Calu3 (cell line): ENCODE data around the gene MTCH1. TPM values are rescaled to one million over a fixed set of nuclear protein-coding genes. Genes with fewer than 3 reads are reported as not detected.
A peak's percentile ranks its signal among the peaks of the same experiment; 100 is the strongest.

Experiments used
- BruUV-seq: library from RNA; stranded (reverse); fragments of 400-500 nt; replicated peaks from 2 replicates; lab custom pipeline; 2021; lab: Mats Ljungman, UMichigan
- CTCF ChIA-PET: fragments of 300-600 bp; sonication (Branson Sonifier 250); formaldehyde crosslinking; loops from one replicate; lab custom pipeline; 2022; ENCODE audit warnings: antibody characterized with exemption; lab: Charles Lee
- DNase-seq: peaks from one replicate; pipeline ENCODE4 v3.0.0; 2022
- H3K27ac Mint-ChIP-seq: one replicate; pipeline ENCODE4 v1.8.0; 2022; ENCODE audit warnings: mixed read lengths; ENCODE audit not compliant: unreplicated experiment
- H3K27me3 Mint-ChIP-seq: one replicate; pipeline ENCODE4 v1.8.0; 2022; ENCODE audit warnings: mixed read lengths; ENCODE audit not compliant: unreplicated experiment
- H3K36me3 Mint-ChIP-seq: one replicate; pipeline ENCODE4 v1.8.0; 2022; ENCODE audit warnings: mild to moderate bottlenecking, moderate library complexity, mixed read lengths; ENCODE audit not compliant: insufficient read depth, unreplicated experiment
- H3K4me1 Mint-ChIP-seq: one replicate; pipeline ENCODE4 v1.8.0; 2022; ENCODE audit warnings: mild to moderate bottlenecking, low read depth, mixed read lengths; ENCODE audit not compliant: unreplicated experiment
- H3K4me3 Mint-ChIP-seq: one replicate; pipeline ENCODE4 v1.8.0; 2022; ENCODE audit warnings: mild to moderate bottlenecking, low read depth, moderate library complexity, mixed read lengths; ENCODE audit not compliant: unreplicated experiment
- H3K9me3 Mint-ChIP-seq: one replicate; pipeline ENCODE4 v1.8.0; 2022; ENCODE audit warnings: low read depth, mixed read lengths; ENCODE audit not compliant: unreplicated experiment
- CTCF ChIP-seq: fragments of 200-600 bp; IDR thresholded peaks from one replicate; pipeline ENCODE4 v1.8.0; 2022; ENCODE audit warnings: antibody characterized with exemption; ENCODE audit not compliant: unreplicated experiment
- intact Hi-C: fragments of 100-400 bp; cut with micrococcal nuclease; formaldehyde crosslinking; loops from one replicate; pipeline ENCODE4 v1.10.0; 2022; ENCODE audit not compliant: unreplicated experiment
- total RNA-seq: library from RNA; stranded (reverse); gene quantifications from 2 replicates; pipeline ENCODE4 v1.2.3, GENCODE V29; 2022

MTCH1 gene
- total RNA-seq, 1 experiment from 2014 or later: 288 TPM

GRCh38 chr6:36980129-36980528, 5.9 kb downstream of the MTCH1 start:
- intact Hi-C loops: loop anchor here (10.0 kb wide), 1 partner anchor 65 kb away; no protein-coding TSS in a partner anchor
- H3K9me3 Mint-ChIP-seq: no peaks in the 10 kb centered on the region
- no peak for DNase-seq
- peaks cover 16% of the 10 kb centered on the region for H3K36me3 Mint-ChIP-seq
- peak overlapping the region; percentile 17 for H3K4me3 Mint-ChIP-seq
- BruUV-seq: no TSS peak
- H3K27me3 Mint-ChIP-seq: no peaks in the 10 kb centered on the region
- peak overlapping the region; percentile 5 for H3K27ac Mint-ChIP-seq
- TF ChIP-seq CTCF: no peak
- CTCF ChIA-PET: interaction anchor here (1.0 kb wide), 1 partner anchor 66 kb away, joined by 3 read pairs; no protein-coding TSS in a partner anchor
- H3K4me1 Mint-ChIP-seq: peaks cover 28% of the 10 kb centered on the region

GRCh38 chr6:36979347-36979742, 6.7 kb downstream of the MTCH1 start:
- intact Hi-C loops: no loop called here
- peaks cover 28% of the 10 kb centered on the region for H3K4me1 Mint-ChIP-seq
- TF ChIP-seq CTCF: no peak
- H3K27ac Mint-ChIP-seq: no peak overlapping the region
- H3K27me3 Mint-ChIP-seq: no peaks in the 10 kb centered on the region
- no peak overlapping the region for H3K4me3 Mint-ChIP-seq
- no peaks in the 10 kb centered on the region for H3K9me3 Mint-ChIP-seq
- peaks cover 20% of the 10 kb centered on the region for H3K36me3 Mint-ChIP-seq
- DNase-seq: no peak
- CTCF ChIA-PET: interaction anchor here (0.7 kb wide), 2 partner anchors 93 to 298 kb away, joined by 5 to 7 read pairs; partner anchors contain the start of gene C6orf89
- BruUV-seq: no TSS peak

- Mint-ChIP-seq H3K27me3 (no peaks in the 10 kb centered on the region), H3K36me3 (peaks cover 20% of the 10 kb centered on the region), H3K27ac (no peak overlapping the region), H3K9me3 (no peaks in the 10 kb centered on the region), H3K4me3 (no peak overlapping the region), H3K4me1 (peaks cover 28% of the 10 kb centered on the region)
- CTCF ChIA-PET: interaction anchor here (0.7 kb wide), 2 partner anchors 93 to 299 kb away, joined by 5 to 7 read pairs; partner anchors contain the start of gene C6orf89
- no peak for DNase-seq
- intact Hi-C loops: no loop called here
- no TSS peak for BruUV-seq
- TF ChIP-seq CTCF: no peak
These were observed 7.3 kb downstream of the MTCH1 start for GRCh38 chr6:36978421-36979346.

- CTCF ChIA-PET: interaction anchor here (0.6 kb wide), 1 partner anchor 195 kb away, joined by 4 read pairs; no protein-coding TSS in a partner anchor
- no peak for DNase-seq
- peaks cover 25% of the 10 kb centered on the region for H3K36me3 Mint-ChIP-seq
- no peaks in the 10 kb centered on the region for H3K27me3 Mint-ChIP-seq
- H3K9me3 Mint-ChIP-seq: no peaks in the 10 kb centered on the region
- H3K4me3 Mint-ChIP-seq: no peak overlapping the region
- peaks cover 28% of the 10 kb centered on the region for H3K4me1 Mint-ChIP-seq
- BruUV-seq: no TSS peak
- no peak for TF ChIP-seq CTCF
- H3K27ac Mint-ChIP-seq: no peak overlapping the region
- intact Hi-C loops: no loop called here
These were observed 8.5 kb downstream of the MTCH1 start for GRCh38 chr6:36977470-36977941.
